Cardiac muscle cell (in vitro differentiated cells and primary cell): ENCODE results near the gene TM4SF18. TPM values are rescaled to one million over a fixed set of nuclear protein-coding genes. Genes with fewer than 3 reads are reported as not detected.

ENCODE experiments used
- DNase-seq, 2 donors: peaks; one replicate each; pipeline versions ENCODE4 v3.0.0 to v3.0.0-alpha.2; 2010 to 2017; ENCODE audit warnings: low read depth in 1 of 2, low spot score in 1 of 2
- H3K27ac ChIP-seq: fragments of 200-600 bp; sonication (generic); 2 replicates; pipeline ENCODE4 v1.5.1; 2016
- H3K27me3 ChIP-seq: fragments of 200-600 bp; sonication (generic); 2 replicates; pipeline ENCODE4 v1.6.0; 2016; ENCODE audit warnings: control low read depth
- H3K36me3 ChIP-seq: fragments of 200-600 bp; sonication (generic); 2 replicates; pipeline ENCODE4 v1.5.1; 2016; ENCODE audit warnings: control low read depth
- H3K4me1 ChIP-seq: fragments of 200-600 bp; sonication (generic); 2 replicates; pipeline ENCODE4 v1.8.1; 2017; ENCODE audit warnings: low read depth, mild to moderate bottlenecking, mixed run types
- H3K4me3 ChIP-seq: fragments of 200-600 bp; sonication (generic); 2 replicates; pipeline ENCODE4 v1.5.1; 2016; ENCODE audit warnings: mild to moderate bottlenecking
- H3K9me3 ChIP-seq: fragments of 200-600 bp; sonication (generic); 2 replicates; pipeline ENCODE4 v1.5.1; 2017; ENCODE audit warnings: low read depth, mild to moderate bottlenecking, control low read depth
- polyA plus RNA-seq: library from polyadenylated mRNA; unstranded; fragments of >200 nt; fragmentation: Nextera tagmentation; extraction: Ambion mirVana; gene quantifications from 2 replicates; pipeline ENCODE4 v1.2.1, GENCODE V29; 2016
- total RNA-seq: library from RNA; depleted of rRNA; stranded (reverse); fragments of >200 nt; gene quantifications from 2 replicates; pipeline ENCODE4 v1.2.3, GENCODE V29; 2016
- TF ChIP-seq, protein P1 (sequence below): IDR thresholded peaks from 2 replicates; pipeline ENCODE4 v1.5.1; 2012; ENCODE audit warnings: low read depth, mild to moderate bottlenecking, low read length

Gene TM4SF18
- total and polyA plus RNA-seq, 2 experiments from 2014 or later, result 0.33 TPM; not detected in 1

DNA sequence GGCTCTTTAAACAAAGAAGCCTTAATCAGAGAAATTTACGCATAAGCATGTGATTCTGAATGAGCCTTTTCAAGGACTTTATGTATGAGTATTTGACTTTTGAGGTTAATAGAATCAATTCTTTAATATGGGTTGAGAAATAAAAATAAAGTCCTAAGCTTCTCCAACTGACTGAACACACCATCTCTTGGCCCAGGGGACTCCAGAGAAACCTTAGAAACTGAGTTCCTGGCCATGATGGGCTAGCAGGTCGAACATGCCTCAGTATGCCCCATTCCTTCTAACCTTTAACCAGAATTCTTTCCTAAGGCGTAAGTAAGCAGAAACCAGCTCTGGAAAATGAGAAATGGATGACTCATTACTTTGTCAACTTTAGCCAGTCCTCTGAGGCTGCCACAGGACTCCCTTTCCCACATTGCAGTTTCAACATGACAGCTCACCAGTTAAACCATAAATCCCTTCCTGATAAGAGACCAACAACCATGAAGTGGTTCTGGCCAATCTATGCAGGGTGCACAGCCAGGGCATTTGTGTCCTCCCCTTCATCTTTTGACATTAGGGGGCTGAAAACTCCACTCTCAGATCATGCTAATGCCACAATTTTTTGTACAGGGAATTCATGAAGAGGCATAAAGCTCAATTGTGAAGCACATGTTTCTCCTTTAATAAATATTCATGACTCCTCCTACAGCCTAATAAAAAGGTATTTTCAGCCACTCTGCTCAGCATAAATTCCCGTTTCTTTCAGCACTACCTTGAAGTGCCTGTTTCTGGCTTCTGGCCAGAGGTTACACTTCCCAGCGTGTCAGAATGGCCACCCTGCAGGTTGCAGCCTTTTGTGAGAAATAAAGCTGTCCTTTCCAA, 33.3 kb downstream of the TM4SF18 start:
- no peaks in the 10 kb centered on the region for H3K27me3 ChIP-seq
- H3K36me3 ChIP-seq, result no peaks in the 10 kb centered on the region
- H3K4me3 ChIP-seq, result no peak overlapping the region
- TF ChIP-seq, protein P1, sequence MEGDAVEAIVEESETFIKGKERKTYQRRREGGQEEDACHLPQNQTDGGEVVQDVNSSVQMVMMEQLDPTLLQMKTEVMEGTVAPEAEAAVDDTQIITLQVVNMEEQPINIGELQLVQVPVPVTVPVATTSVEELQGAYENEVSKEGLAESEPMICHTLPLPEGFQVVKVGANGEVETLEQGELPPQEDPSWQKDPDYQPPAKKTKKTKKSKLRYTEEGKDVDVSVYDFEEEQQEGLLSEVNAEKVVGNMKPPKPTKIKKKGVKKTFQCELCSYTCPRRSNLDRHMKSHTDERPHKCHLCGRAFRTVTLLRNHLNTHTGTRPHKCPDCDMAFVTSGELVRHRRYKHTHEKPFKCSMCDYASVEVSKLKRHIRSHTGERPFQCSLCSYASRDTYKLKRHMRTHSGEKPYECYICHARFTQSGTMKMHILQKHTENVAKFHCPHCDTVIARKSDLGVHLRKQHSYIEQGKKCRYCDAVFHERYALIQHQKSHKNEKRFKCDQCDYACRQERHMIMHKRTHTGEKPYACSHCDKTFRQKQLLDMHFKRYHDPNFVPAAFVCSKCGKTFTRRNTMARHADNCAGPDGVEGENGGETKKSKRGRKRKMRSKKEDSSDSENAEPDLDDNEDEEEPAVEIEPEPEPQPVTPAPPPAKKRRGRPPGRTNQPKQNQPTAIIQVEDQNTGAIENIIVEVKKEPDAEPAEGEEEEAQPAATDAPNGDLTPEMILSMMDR, result no peak
- H3K4me1 ChIP-seq, result peaks cover 5% of the 10 kb centered on the region
- no peak overlapping the region for H3K27ac ChIP-seq
- peak; percentile 29 to 93 for DNase-seq
- H3K9me3 ChIP-seq, result no peaks in the 10 kb centered on the region

DNA sequence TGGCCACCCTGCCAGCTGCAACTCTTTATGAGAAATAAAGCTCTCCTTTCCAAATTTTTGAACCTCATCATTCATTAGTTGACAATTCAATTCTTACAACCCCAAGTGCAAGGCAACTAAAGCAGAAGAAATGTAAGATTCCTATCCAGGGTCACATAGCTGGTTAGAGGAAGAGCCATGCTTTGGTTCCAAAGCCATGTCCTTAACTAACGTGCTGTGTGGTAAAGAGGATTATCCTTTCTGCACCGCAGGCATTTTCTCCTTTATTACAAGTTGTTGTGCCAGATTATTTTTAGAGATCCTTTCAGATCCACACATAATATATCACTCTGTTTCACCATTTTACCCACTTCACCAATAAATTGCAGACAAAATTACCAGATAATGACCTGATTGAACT, 36.5 kb downstream of the TM4SF18 start:
- no peak for DNase-seq
- H3K4me1 ChIP-seq, result peaks cover 5% of the 10 kb centered on the region
- no peaks in the 10 kb centered on the region for H3K9me3 ChIP-seq
- no peak overlapping the region for H3K27ac ChIP-seq
- H3K27me3 ChIP-seq, result no peaks in the 10 kb centered on the region
- no peaks in the 10 kb centered on the region for H3K36me3 ChIP-seq
- no peak overlapping the region for H3K4me3 ChIP-seq
- TF ChIP-seq, protein P1, result no peak

DNA sequence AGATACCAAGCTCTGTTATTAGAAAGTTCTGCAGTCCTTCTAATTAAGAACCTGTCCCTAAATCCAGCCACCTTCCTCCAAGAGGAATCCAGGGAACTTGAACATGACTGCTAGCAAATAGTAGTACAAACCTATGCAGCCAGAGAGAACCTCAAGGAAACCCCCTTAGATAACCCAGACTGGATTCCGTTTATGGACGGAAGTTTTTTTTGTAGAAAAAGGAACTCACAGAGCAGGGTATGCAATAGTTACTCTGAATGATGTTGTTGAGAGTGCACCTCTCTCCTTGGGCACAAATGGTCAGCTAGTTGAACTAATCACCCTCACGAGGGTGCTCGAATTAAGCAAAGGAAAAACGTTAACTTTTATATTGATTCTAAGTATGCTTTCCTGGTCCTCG, 40.8 kb downstream of the TM4SF18 start:
- TF ChIP-seq, protein P1, result no peak
- Histone ChIP-seq H3K36me3 (no peaks in the 10 kb centered on the region), H3K27ac (no peak overlapping the region), H3K27me3 (no peaks in the 10 kb centered on the region), H3K4me3 (no peak overlapping the region), H3K9me3 (no peaks in the 10 kb centered on the region), H3K4me1 (no peaks in the 10 kb centered on the region)
- DNase-seq, result no peak

DNA sequence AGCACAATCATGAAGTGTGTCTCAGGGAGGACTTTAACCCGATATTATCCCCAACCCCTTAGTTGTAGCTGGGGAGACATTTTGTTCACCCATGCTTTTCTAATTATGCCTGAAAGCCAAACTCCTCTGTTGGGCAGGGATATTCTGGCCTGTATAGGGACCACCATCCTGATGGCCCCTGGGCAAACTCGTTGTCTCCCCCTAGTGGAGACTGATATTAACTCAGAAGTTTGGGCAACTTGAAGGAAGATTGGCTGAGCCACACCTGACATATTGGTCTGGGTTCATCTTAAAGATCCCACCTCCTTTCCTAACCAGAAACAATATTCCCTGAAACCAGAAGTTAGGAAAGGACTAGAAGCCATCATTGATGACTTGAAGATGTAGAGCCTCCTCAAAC, 42.3 kb downstream of the TM4SF18 start:
- Histone ChIP-seq H3K36me3 (no peaks in the 10 kb centered on the region), H3K4me1 (no peaks in the 10 kb centered on the region), H3K9me3 (no peaks in the 10 kb centered on the region), H3K27ac (no peak overlapping the region), H3K27me3 (no peaks in the 10 kb centered on the region), H3K4me3 (no peak overlapping the region)
- no peak for DNase-seq
- TF ChIP-seq, protein P1, result peak; percentile 49

DNA sequence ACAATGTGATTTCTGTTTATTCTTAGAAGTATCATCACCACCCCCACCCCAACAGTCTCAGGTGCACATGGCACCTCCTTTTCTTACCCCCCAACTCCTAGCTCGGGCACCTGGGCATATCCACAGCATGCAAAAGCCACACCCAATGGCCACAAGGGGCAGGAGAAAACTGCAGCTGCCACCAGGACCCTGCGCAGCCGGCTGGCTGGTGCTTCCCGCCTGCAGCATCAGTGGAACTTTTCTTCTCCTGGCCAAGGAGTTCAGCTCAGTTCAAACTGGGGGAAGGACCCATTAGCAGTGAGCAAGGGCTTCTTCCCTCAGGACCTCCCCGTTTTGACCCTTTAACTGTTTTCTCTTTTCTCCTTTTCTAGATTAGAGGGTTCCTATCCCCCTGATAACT, 44.8 kb downstream of the TM4SF18 start:
- Histone ChIP-seq H3K4me1 (no peaks in the 10 kb centered on the region), H3K27me3 (no peaks in the 10 kb centered on the region), H3K36me3 (no peaks in the 10 kb centered on the region), H3K4me3 (no peak overlapping the region), H3K9me3 (no peaks in the 10 kb centered on the region), H3K27ac (no peak overlapping the region)
- DNase-seq, result no peak
- TF ChIP-seq, protein P1, result no peak
